ENCODE data around the gene EPHB1.

DNA sequence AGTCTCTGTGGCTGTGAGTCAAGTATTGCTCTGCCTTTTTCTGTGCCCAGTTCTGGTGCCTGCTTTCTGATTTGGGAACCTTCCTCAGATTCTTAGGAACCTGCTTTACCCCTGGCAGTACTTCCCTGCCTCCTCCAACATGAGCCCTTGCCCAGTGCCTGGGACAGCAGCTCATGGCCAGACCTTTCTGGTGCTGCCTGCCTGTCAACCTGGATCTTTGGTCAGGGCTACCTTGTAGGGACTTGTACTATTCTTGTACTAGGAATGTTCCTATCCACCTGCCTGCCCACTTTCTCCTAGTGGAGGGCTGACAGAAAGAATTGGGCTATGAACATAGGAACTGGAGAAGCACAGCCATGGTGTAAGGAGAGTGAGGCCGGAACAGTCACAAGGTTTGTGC is 28.8 kb upstream of the EPHB1 start:
- TF ChIP-seq, protein P1, sequence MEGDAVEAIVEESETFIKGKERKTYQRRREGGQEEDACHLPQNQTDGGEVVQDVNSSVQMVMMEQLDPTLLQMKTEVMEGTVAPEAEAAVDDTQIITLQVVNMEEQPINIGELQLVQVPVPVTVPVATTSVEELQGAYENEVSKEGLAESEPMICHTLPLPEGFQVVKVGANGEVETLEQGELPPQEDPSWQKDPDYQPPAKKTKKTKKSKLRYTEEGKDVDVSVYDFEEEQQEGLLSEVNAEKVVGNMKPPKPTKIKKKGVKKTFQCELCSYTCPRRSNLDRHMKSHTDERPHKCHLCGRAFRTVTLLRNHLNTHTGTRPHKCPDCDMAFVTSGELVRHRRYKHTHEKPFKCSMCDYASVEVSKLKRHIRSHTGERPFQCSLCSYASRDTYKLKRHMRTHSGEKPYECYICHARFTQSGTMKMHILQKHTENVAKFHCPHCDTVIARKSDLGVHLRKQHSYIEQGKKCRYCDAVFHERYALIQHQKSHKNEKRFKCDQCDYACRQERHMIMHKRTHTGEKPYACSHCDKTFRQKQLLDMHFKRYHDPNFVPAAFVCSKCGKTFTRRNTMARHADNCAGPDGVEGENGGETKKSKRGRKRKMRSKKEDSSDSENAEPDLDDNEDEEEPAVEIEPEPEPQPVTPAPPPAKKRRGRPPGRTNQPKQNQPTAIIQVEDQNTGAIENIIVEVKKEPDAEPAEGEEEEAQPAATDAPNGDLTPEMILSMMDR (IDR thresholded peaks at IDR 0.05): no peak
- TF ChIP-seq POLR2AphosphoS5 (IDR thresholded peaks at IDR 0.05) (no peak), POLR2A (IDR thresholded peaks at IDR 0.05) (no peak), EP300 (IDR thresholded peaks at IDR 0.05; ENCODE audit: low read depth) (no peak)

All from transverse colon (tissue), 4 donors.